K562 (cell line): ENCODE data around the gene MLIP.

Experiments
- EP300 ChIP-seq: IDR thresholded peaks from 2 replicates; pipeline ENCODE4 v1.6.1; 2012; ENCODE audit warnings: low read length, improper control_type of control experiment
- POU5F1 ChIP-seq: fragments of 150-350 bp; IDR thresholded peaks from 2 replicates; pipeline ENCODE4 v1.6.1; 2014; ENCODE audit warnings: borderline replicate concordance, low read length, low read depth, mild to moderate bottlenecking; ENCODE audit not compliant: partially characterized antibody
- TF ChIP-seq, protein P1 (sequence below): fragments of 250-450 bp; sonication (Bioruptor Pico); IDR thresholded peaks from 2 replicates; pipeline ENCODE4 v1.8.0; 2021; ENCODE audit warnings: mild to moderate bottlenecking, moderate library complexity

- TF ChIP-seq, protein P1, sequence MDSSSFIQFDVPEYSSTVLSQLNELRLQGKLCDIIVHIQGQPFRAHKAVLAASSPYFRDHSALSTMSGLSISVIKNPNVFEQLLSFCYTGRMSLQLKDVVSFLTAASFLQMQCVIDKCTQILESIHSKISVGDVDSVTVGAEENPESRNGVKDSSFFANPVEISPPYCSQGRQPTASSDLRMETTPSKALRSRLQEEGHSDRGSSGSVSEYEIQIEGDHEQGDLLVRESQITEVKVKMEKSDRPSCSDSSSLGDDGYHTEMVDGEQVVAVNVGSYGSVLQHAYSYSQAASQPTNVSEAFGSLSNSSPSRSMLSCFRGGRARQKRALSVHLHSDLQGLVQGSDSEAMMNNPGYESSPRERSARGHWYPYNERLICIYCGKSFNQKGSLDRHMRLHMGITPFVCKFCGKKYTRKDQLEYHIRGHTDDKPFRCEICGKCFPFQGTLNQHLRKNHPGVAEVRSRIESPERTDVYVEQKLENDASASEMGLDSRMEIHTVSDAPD (CRISPR knock-in tag), result no peak
- no peak for TF ChIP-seq POU5F1
- TF ChIP-seq EP300, result no peak
Observed at GRCh38 chr6:54085541-54085940, 25.7 kb upstream of the MLIP start.
